Measurements from ENCODE around the gene BTBD7. TPM values are rescaled to one million over a fixed set of nuclear protein-coding genes. Genes with fewer than 3 reads are reported as not detected.

The BTBD7 gene
- total and polyA plus RNA-seq, 2 of the 4 experiments (the other 2 are of a cell fraction): 11.9 to 30.5 TPM

DNA sequence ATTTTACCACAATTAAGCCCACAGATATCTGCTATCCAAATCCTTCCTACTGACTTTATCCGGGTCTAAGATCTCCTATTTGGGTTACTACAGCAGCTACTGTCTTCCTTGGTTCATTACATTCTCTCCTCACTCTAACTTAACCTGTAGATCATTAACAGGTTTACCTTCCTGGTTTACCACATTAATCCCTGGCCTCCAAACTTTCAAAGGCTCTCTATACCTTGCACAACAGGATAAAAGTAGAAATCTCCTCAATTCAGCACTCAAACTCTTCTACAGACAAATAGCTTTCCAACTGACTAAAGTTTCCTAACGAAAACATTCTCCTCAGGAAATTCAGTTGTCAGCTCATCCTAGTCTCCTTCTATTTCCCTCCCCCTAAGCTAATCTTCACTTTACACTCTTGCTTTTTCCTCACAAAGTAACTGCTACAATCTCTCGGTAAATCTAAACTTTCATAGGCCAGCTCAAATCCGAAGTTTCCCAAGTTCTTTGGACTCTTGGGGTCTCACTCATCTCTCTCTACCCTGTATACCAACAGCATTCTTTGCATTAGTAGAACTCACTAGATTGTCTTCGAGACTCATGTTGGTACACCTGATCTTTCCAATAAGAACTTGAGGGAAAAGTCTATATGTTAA is 2.7 kb downstream of the BTBD7 start:
- Histone ChIP-seq H2BK15ac (ENCODE audit: low read depth, low read length) (no peak overlapping the region), H2BK20ac (ENCODE audit: low read depth, low read length) (no peak overlapping the region), H3K9ac (ENCODE audit: low read depth, low read length) (no peak overlapping the region), H4K8ac (ENCODE audit: low read depth in 2 of 2, low read length in 2 of 2) (no peak overlapping the region), H3K27me3 (ENCODE audit: control insufficient read depth, insufficient read depth, low read length) (no peaks in the 10 kb centered on the region), H3K23ac (ENCODE audit: low read depth, low read length) (no peak overlapping the region), H4K5ac (ENCODE audit: low read depth, low read length) (no peak overlapping the region), H2AK5ac (ENCODE audit: low read depth, low read length) (no peak overlapping the region), H3K4me2 (ENCODE audit: low read depth, low read length) (no peak overlapping the region), H3K56ac (ENCODE audit: extremely low read depth, insufficient read depth, low read length) (no peak overlapping the region), H4K20me1 (ENCODE audit: insufficient read depth, low read length) (peaks cover 42% of the 10 kb centered on the region), H4K91ac (ENCODE audit: insufficient read depth, low read depth, low read length) (no peak overlapping the region), H2BK5ac (ENCODE audit: low read depth, low read length, poor library complexity, severe bottlenecking) (no peak overlapping the region), H3K4me1 (ENCODE audit: control insufficient read depth, insufficient read depth, low read length) (no peaks in the 10 kb centered on the region), H2BK120ac (ENCODE audit: low read depth, low read length) (no peak overlapping the region), H2AFZ (replicated peaks; ENCODE audit: low read length, poor library complexity) (no peak overlapping the region), H3K27ac (ENCODE audit: insufficient read depth, low read length) (no peak overlapping the region), H3K79me1 (ENCODE audit: low read depth in 1 of 2, low read length in 2 of 2) (peaks cover 0 to 43% of the 10 kb centered on the region in 2 experiments; a peak in 2 of 4 replicates), H3K14ac (replicated peaks; ENCODE audit: low read depth, low read length) (no peak overlapping the region), H3K18ac (ENCODE audit: low read depth, low read length) (no peak overlapping the region), H3K4ac (ENCODE audit: low read depth, low read length) (no peak overlapping the region), H3K4me3 (ENCODE audit: insufficient read depth, low read depth, low read length) (no peak overlapping the region), H3K9me1 (ENCODE audit: insufficient read depth, low read length) (no peaks in the 10 kb centered on the region), H3K36me3 (ENCODE audit: control insufficient read depth, insufficient read depth, low read length) (no peaks in the 10 kb centered on the region), H3K9me3 (ENCODE audit: control insufficient read depth, insufficient read depth, low read length) (no peaks in the 10 kb centered on the region), H2AK9ac (replicated peaks; ENCODE audit: low read depth, low read length, poor library complexity) (no peak overlapping the region)
- ChIA-PET CTCF (interaction anchor here (0.6 kb wide), 1 partner anchor 88 kb away, joined by 3 read pairs; no protein-coding TSS in a partner anchor), POLR2A (ENCODE audit: unreplicated experiment) (no interaction called here)
- ATAC-seq (ENCODE audit: low read depth) (no peak), DNase-seq (no peak)
- no peak for TF ChIP-seq CHD1 (IDR thresholded peaks at IDR 0.05; ENCODE audit: low read depth, low read length)
- BruUV-seq (replicated peaks): no TSS peak
- dilution Hi-C loops (cut with HindIII; ENCODE audit: low sequenced_read_pairs, unreplicated experiment): no loop called here
- 81% methylated on average over 4 of the region's 5 CpGs; no CpG with 5 or more reads in 1 of the 2 experiments for WGBS, 2 experiments (ENCODE audit: extremely low coverage in 2 of 2, insufficient read length in 1 of 2)
- in situ Hi-C loops (cut with MboI; ENCODE audit: low sequenced_read_pairs): no loop called here
- intact Hi-C loops (cut with micrococcal nuclease): loop anchor here (5.0 kb wide), 2 partner anchors 218 to 752 kb away; partner anchors contain the start of genes DDX24 and IFI27L1

Measured in IMR-90 (cell line).